ENCODE measurements around the gene TPK1.

- TF ChIP-seq CTCF (IDR thresholded peaks at IDR 0.05; ENCODE audit: low read depth, low read length): no peak
- TF ChIP-seq POLR2A (IDR thresholded peaks at IDR 0.05; ENCODE audit: extremely low read depth, insufficient read length): no peak
Observed at GRCh38 chr7:144503215-144503614, 332.6 kb downstream of the TPK1 start.

All from NB4 (cell line).